Lower leg skin (tissue), 4 donors: ENCODE measurements around the gene SEL1L3. TPM values are rescaled to one million over a fixed set of nuclear protein-coding genes. Genes with fewer than 3 reads are reported as not detected.

Experiments used
- DNase-seq, 2 donors: peaks; one replicate each; pipeline ENCODE4 v3.0.0-alpha.2; 2019; ENCODE audit warnings: low spot score in 2 of 2
- H3K4me3 ChIP-seq: fragments of 200-600 bp; sonication (generic); 2 replicates; pipeline ENCODE4 v1.5.1; 2017; ENCODE audit warnings: mild to moderate bottlenecking, low read depth; ENCODE audit not compliant: poor library complexity, severe bottlenecking
- CTCF ChIP-seq, 3 donors: fragments of 450-650 bp; IDR thresholded peaks; one replicate each; pipeline ENCODE4 v1.5.1; 2016; ENCODE audit warnings: antibody characterized with exemption in 3 of 3, mild to moderate bottlenecking in 3 of 3, moderate library complexity in 2 of 3
- POLR2A ChIP-seq, 2 donors: fragments of 450-650 bp; IDR thresholded peaks; one replicate each; pipeline ENCODE4 v1.6.1; 2016 to 2017; ENCODE audit warnings: antibody characterized with exemption in 2 of 2, mild to moderate bottlenecking in 1 of 2, moderate library complexity in 1 of 2
- WGBS, 2 donors: methylation state at CpG; one replicate each; pipeline ENCODE4 v1.1.5; 2018; 5-methylcytosine and 5-hydroxymethylcytosine counted together
- intact Hi-C: fragments of 100-400 bp; cut with DNase I; formaldehyde crosslinking; loops from one replicate; pipeline ENCODE4 v1.15.0; 2023; ENCODE audit warnings: low total_unique reads
- total RNA-seq, 4 donors: library from RNA; depleted of rRNA; stranded (reverse); fragments of >200 nt; gene quantifications; one replicate each; pipeline ENCODE4 v1.1.0, GENCODE V29; 2016

The SEL1L3 gene
- total RNA-seq, 4 donors from 2014 or later = 5.2 to 20.1 (median 5.9) TPM

GRCh38 chr4:25903900-25904747 lies 41.3 kb upstream of the SEL1L3 start:
- intact Hi-C loops = no loop called here
- no peak for TF ChIP-seq POLR2A (IDR thresholded peaks at IDR 0.05)
- no peak for TF ChIP-seq CTCF (IDR thresholded peaks at IDR 0.05)
- DNase-seq = no peak
- H3K4me3 ChIP-seq = no peak overlapping the region
- WGBS, 2 donors = 73 to 74% methylated on average over 8 of the region's 8 CpGs

- intact Hi-C loops = no loop called here
- no peak for TF ChIP-seq CTCF (IDR thresholded peaks at IDR 0.05)
- no peak for TF ChIP-seq POLR2A (IDR thresholded peaks at IDR 0.05)
- DNase-seq = no peak
- 83 to 90% methylated on average over 10 of the region's 10 CpGs for WGBS, 2 donors
- no peak overlapping the region for H3K4me3 ChIP-seq
Observed at GRCh38 chr4:25901030-25901430, 38.2 kb upstream of the SEL1L3 start.

GRCh38 chr4:25900310-25900709 lies 37.5 kb upstream of the SEL1L3 start:
- 84 to 89% methylated on average over 1 of the region's 1 CpG for WGBS, 2 donors

GRCh38 chr4:25896776-25897539 lies 34.2 kb upstream of the SEL1L3 start:
- 67 to 81% methylated on average over 5 of the region's 5 CpGs for WGBS, 2 donors
- intact Hi-C loops = no loop called here
- DNase-seq = no peak

More at GRCh38 chr4:25900310-25900709, 37.5 kb upstream of the SEL1L3 start:
- no peak overlapping the region for H3K4me3 ChIP-seq
- TF ChIP-seq POLR2A (IDR thresholded peaks at IDR 0.05) (no peak), CTCF (IDR thresholded peaks at IDR 0.05) (no peak)
- intact Hi-C loops = no loop called here
- DNase-seq = no peak

GRCh38 chr4:25892796-25893195 lies 30.0 kb upstream of the SEL1L3 start:
- no peak overlapping the region for H3K4me3 ChIP-seq
- TF ChIP-seq POLR2A (IDR thresholded peaks at IDR 0.05) (no peak), CTCF (IDR thresholded peaks at IDR 0.05) (no peak)
- DNase-seq = no peak
- 87 to 88% methylated on average over 6 of the region's 6 CpGs for WGBS, 2 donors
- intact Hi-C loops = no loop called here

More at GRCh38 chr4:25896776-25897539, 34.2 kb upstream of the SEL1L3 start:
- no peak for TF ChIP-seq CTCF (IDR thresholded peaks at IDR 0.05)
- no peak for TF ChIP-seq POLR2A (IDR thresholded peaks at IDR 0.05)
- H3K4me3 ChIP-seq = no peak overlapping the region
